HUES6 (cell line): ENCODE data around the gene MDP1.

ENCODE experiments used
- H3K27ac ChIP-seq: 2 replicates; pipeline ENCODE4 v1.7.0; 2013; ENCODE audit warnings: low read depth, mild to moderate bottlenecking, low read length, inconsistent platforms
- H3K27me3 ChIP-seq: 2 replicates; pipeline ENCODE4 v1.6.1; 2013; ENCODE audit warnings: low read length; ENCODE audit not compliant: control insufficient read depth, insufficient read depth
- H3K36me3 ChIP-seq: 2 replicates; pipeline ENCODE4 v1.6.1; 2013; ENCODE audit warnings: low read length; ENCODE audit not compliant: control insufficient read depth, insufficient read depth
- H3K4me1 ChIP-seq: 2 replicates; pipeline ENCODE4 v1.6.1; 2013; ENCODE audit warnings: low read length; ENCODE audit not compliant: control insufficient read depth, insufficient read depth
- H3K4me3 ChIP-seq: 2 replicates; pipeline ENCODE4 v1.5.1; 2013; ENCODE audit warnings: low read depth, low read length
- H3K9ac ChIP-seq: one replicate; pipeline ENCODE4 v1.6.1; 2013; ENCODE audit warnings: mild to moderate bottlenecking, low read length
- H3K9me3 ChIP-seq: 2 replicates; pipeline ENCODE4 v1.6.1; 2013; ENCODE audit warnings: low read depth, low read length; ENCODE audit not compliant: control insufficient read depth, insufficient read depth

The MDP1 gene

DNA sequence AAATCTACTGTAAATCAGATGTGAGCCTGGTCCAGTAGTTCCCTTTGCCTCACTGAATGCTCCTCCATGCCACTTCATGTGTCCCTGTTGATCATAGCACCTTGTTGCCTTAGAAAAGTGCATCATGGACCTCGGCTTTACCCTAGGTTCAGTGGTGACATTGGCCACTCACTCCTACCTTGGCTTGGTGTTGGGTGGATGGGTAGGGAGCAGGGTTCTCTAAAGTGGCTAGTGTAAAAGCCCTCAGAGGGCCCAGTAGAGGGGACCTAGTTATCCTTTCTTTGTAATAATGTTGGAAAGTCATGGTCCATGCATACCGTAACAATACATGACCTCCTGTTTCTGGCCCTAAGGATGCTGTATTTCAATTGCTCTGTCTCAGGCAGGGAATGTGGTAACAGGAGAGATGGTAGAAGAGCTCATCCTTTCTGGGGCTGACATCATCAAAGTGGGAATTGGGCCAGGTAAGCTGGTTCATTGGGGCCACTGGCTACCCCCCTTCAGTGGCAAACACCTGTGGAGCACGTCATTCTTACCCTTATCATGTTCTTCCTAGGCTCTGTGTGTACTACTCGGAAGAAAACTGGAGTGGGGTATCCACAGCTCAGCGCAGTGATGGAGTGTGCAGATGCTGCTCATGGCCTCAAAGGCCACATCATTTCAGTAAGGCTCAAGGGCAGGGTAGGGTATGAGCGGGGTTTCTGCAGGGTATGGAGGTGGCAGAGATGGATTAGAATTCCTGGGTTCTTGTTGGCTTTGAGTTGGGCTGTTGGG lies 21.0 kb upstream of the MDP1 start:
- no peaks in the 10 kb centered on the region for H3K27me3 ChIP-seq
- H3K36me3 ChIP-seq = peaks cover 68% of the 10 kb centered on the region
- H3K4me3 ChIP-seq = no peak overlapping the region
- H3K9me3 ChIP-seq = no peaks in the 10 kb centered on the region
- no peak overlapping the region for H3K9ac ChIP-seq
- H3K27ac ChIP-seq = no peak overlapping the region
- H3K4me1 ChIP-seq = peaks cover 10% of the 10 kb centered on the region

- H3K4me1 ChIP-seq = peaks cover 9% of the 10 kb centered on the region; the same call in 1 of the 2 replicates
- peaks cover 66% of the 10 kb centered on the region for H3K36me3 ChIP-seq
Measured at GRCh38 chr14:24235804-24236688, 20.2 kb upstream of the MDP1 start.

GRCh38 chr14:24234095-24235005 lies 18.5 kb upstream of the MDP1 start:
- peaks cover 49% of the 10 kb centered on the region for H3K36me3 ChIP-seq
- no peak overlapping the region for H3K4me3 ChIP-seq
- no peaks in the 10 kb centered on the region for H3K9me3 ChIP-seq
- no peaks in the 10 kb centered on the region for H3K27me3 ChIP-seq
- H3K27ac ChIP-seq = no peak overlapping the region
- peaks cover 11% of the 10 kb centered on the region; the same call in 1 of the 2 replicates for H3K4me1 ChIP-seq
- no peak overlapping the region for H3K9ac ChIP-seq

More at GRCh38 chr14:24235804-24236688, 20.2 kb upstream of the MDP1 start:
- Histone ChIP-seq H3K27me3 (no peaks in the 10 kb centered on the region), H3K9me3 (no peaks in the 10 kb centered on the region), H3K27ac (no peak overlapping the region), H3K9ac (no peak overlapping the region), H3K4me3 (no peak overlapping the region)

- Histone ChIP-seq H3K9ac (peak overlapping the region; percentile 90), H3K27ac (no peak overlapping the region), H3K4me3 (peak overlapping the region; percentile 99), H3K9me3 (no peaks in the 10 kb centered on the region), H3K36me3 (peaks cover 41% of the 10 kb centered on the region), H3K4me1 (peaks cover 11% of the 10 kb centered on the region; the same call in 1 of the 2 replicates), H3K27me3 (no peaks in the 10 kb centered on the region)
Measured at GRCh38 chr14:24233538-24233866, 17.6 kb upstream of the MDP1 start.

DNA sequence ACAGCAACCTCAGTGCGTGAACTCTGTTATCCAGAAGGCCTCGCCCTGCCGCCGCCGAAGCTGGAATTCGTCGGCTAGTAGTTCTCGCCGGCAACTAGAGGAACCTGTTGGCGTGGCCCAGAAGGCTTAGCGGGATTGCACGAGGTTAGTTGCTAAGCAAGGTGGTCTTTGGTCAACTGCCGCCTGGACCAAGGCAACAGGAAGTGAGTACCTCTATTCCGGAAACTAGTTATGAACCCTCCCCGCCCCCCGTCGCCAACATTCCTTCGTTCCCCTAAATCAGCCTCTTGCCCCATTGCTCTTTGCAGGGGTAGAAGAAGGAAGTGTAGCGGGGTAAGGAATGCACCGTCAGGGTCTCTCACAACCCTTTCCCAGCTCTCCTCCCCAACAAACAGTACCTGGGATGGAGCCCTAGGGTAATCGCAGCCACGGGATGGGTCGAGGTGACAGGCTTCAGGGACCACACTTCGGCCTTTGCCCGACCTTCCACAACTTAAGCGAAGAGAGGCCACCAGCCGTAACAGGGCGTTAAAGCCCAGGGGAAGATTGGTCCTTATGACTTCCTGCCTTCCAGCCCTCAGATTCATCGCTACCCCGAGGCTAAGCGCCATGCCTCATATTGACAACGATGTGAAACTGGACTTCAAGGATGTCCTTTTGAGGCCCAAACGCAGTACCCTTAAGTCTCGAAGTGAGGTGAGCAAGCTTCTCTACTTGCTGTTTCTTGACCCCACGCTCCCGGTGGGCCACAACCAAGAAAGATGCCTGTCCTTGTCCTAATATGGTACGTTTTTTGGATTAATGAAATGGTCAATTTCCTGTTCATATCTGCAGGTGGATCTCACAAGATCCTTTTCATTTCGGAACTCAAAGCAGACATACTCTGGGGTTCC lies 17.0 kb upstream of the MDP1 start, which contains the start of gene GMPR2:
TSS of gene GMPR2 (plus strand) at position 285 of the 893 bp plus-strand sequence. CDS start at position 610, 325 bp downstream.
- Histone ChIP-seq H3K27ac (peak within 1 kb of the TSS; percentile 74; the same call in 1 of the 2 replicates), H3K9ac (peak within 1 kb of the TSS; percentile 90), H3K27me3 (no peaks in the 10 kb centered on the region), H3K9me3 (no peaks in the 10 kb centered on the region), H3K36me3 (peaks cover 40% of the 10 kb centered on the region), H3K4me1 (peaks cover 11% of the 10 kb centered on the region; the same call in 1 of the 2 replicates), H3K4me3 (peak within 1 kb of the TSS; percentile 99)

DNA sequence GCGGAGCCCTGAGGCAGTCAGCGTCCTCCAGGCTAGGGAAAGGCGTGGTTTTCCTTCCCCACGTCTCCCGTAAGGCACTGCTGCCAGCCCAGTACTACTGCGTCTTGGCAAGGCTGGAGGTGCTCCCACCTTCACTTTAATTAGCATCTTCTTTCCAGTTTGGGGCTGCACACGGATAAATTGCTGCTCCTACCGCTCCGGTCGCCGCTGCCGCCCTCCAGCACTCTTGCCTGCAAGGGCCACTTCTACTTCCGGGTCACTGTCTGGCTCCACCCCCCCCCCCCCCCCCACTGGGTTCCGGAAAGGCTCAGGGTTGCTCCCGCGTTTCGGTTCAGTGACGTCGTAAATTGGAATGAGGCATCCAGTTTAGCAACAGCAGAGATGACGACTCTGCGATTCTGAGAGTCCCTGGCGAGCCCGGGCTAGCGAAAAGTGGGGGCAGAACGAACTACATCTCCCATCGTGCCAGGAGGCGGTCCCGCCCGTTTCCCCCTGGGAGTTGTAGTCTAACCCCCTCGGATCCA lies 16.3 kb upstream of the MDP1 start, which contains the start of gene NEDD8:
TSS of gene NEDD8 (minus strand) at position 247 of the 524 bp plus-strand sequence. CDS start at position 147, 100 bp downstream.
- Histone ChIP-seq H3K27me3 (no peaks in the 10 kb centered on the region), H3K27ac (peak within 1 kb of the TSS; percentile 74; the same call in 1 of the 2 replicates), H3K4me1 (peaks cover 11% of the 10 kb centered on the region; the same call in 1 of the 2 replicates), H3K36me3 (peaks cover 38% of the 10 kb centered on the region), H3K9ac (peak within 1 kb of the TSS; percentile 90), H3K4me3 (peak within 1 kb of the TSS; percentile 99), H3K9me3 (no peaks in the 10 kb centered on the region)

DNA sequence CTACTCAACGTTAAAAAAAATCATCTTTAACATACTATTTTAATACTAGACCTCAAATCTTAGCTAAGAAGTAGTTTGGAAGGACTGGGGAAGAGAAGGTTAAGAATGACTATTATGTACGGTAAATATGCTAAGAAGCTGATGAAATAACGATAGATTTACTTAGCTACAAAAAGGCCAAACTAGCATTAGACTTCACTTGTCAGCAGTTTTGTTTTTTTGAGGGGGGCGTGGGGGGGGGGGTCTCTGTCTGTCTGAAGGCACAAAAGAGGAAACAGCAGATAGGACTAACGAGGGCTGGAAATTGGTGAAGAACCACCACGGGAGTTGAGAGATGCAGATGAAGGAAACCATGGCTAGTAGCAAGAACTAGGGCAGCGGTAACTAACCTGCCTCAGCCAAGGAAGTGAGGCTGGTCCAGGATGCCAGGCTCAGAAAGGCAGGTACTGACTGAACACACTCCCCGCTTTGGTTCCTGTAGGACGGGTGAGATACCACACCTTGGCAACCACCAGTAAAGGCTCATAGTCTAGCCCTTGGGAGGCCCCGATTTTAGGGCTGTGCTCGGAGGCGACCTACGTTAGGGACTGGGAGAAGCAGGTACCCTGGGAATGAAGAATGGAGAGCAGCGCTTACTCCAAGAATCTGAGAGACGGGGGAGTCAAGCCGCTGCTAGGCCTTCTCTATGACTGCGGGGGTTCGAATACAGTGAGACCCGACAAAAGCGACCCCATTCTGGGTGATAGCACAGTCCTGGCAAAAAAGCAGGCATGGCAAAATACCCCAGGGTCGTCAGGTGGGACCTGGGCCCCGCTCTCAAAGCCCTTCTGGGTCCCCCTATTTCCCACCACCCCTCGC lies 15.6 kb upstream of the MDP1 start:
- Histone ChIP-seq H3K4me3 (peak overlapping the region; percentile 99), H3K9me3 (no peaks in the 10 kb centered on the region), H3K4me1 (peaks cover 11% of the 10 kb centered on the region; the same call in 1 of the 2 replicates), H3K36me3 (peaks cover 31% of the 10 kb centered on the region), H3K27me3 (no peaks in the 10 kb centered on the region), H3K9ac (peak overlapping the region; percentile 90), H3K27ac (peak overlapping the region; percentile 74; the same call in 1 of the 2 replicates)

DNA sequence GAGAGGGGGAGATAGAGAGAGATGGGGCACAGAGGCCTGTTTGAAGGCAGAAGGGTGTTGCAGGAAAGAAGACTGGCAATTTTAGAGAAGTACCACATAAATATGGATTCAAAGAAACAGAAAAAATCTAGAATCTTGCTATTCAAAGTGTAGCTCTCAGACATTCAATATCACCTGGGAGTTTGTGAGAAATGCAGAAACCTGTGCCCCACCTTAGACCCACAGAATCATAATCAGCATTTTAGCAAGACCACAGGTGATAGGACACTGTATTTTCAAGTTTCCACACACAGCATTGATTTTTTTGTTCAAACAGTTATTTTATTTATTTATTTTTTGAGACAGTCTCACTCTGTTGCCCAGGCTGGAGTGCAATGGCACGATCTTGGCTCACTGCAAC lies 13.0 kb upstream of the MDP1 start:
- Histone ChIP-seq H3K27ac (no peak overlapping the region), H3K4me3 (no peak overlapping the region), H3K9ac (no peak overlapping the region), H3K27me3 (no peaks in the 10 kb centered on the region), H3K9me3 (no peaks in the 10 kb centered on the region), H3K4me1 (peaks cover 11% of the 10 kb centered on the region; the same call in 1 of the 2 replicates), H3K36me3 (peaks cover 11% of the 10 kb centered on the region; the same call in 1 of the 2 replicates)

DNA sequence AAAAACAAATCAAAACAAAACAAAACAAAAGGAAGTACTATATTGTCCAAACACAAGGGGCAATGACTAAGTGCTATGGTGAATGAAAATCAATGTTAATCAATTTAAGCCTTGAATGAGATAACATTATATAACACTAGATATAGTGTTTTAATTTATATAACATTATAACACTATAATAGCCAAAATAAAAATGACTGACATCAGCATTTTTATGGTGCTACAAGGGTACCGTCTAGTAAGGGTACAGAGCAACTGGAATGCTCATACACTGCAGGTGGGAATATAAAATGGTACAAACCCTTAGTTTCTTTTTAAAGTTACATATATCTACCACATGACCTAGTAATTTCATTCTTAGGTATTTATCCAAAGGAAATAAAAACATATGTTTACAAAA lies 10.6 kb upstream of the MDP1 start:
- H3K4me3 ChIP-seq = no peak overlapping the region
- H3K4me1 ChIP-seq = 0 out of 2 replicates have a peak, but pooled peaks cover 4% of the 10 kb centered on the region
- no peaks in the 10 kb centered on the region for H3K9me3 ChIP-seq
- no peak overlapping the region for H3K27ac ChIP-seq
- H3K27me3 ChIP-seq = no peaks in the 10 kb centered on the region
- H3K9ac ChIP-seq = no peak overlapping the region
- H3K36me3 ChIP-seq = peaks cover 11% of the 10 kb centered on the region; the same call in 1 of the 2 replicates
